Epithelial cell of prostate (primary cell): ENCODE measurements around the gene TGM3.

ENCODE experiments used
- DNase-seq: peaks from one replicate; pipeline ENCODE4 v3.0.0-alpha.2; 2011; ENCODE audit warnings: low read depth, low spot score
- H3K27ac ChIP-seq: fragments of 450-650 bp; 2 replicates; pipeline ENCODE4 v1.5.1; 2017; ENCODE audit warnings: mild to moderate bottlenecking

The TGM3 gene

DNA sequence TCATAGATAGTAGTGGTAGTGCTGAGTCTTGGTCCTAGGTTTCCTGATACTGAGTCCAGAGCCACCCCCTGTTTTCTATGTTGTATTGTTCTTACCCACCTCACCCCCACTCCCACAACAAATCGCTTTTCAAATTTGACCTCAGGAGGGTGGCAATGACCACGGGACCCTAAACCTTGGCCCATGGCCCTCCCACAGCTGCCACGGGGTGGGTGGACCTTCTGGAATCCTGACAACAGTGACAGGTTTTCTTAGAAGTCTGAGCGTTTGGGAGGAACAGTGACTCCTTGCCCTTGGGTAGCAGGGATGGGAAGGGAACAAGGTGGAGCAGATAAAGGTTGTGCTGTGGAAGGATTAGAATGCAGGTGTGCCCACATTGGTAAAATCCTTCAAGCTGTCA is 36.9 kb downstream of the TGM3 start:
- no peak overlapping the region for H3K27ac ChIP-seq
- no peak for DNase-seq

DNA sequence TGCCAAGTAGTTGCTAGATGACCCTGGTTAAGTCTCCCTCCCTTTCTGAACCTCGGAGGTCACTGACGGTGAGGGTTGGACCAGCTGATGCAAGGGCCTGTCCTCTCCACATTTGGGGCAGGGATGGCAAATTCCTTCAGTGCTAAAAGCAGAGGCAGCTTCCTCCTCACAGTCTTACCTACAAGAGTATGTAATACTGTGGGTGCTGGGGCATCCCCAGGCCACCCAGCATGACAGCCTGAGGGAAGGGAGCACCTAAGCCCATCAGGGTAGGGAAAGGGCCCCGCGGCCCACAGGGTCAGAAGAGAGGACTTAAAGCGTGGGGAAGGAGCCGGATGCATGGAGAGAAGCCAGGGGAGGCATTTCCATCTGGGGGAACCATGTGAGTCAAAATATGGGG is 38.0 kb downstream of the TGM3 start:
- no peak for DNase-seq
- no peak overlapping the region for H3K27ac ChIP-seq

DNA sequence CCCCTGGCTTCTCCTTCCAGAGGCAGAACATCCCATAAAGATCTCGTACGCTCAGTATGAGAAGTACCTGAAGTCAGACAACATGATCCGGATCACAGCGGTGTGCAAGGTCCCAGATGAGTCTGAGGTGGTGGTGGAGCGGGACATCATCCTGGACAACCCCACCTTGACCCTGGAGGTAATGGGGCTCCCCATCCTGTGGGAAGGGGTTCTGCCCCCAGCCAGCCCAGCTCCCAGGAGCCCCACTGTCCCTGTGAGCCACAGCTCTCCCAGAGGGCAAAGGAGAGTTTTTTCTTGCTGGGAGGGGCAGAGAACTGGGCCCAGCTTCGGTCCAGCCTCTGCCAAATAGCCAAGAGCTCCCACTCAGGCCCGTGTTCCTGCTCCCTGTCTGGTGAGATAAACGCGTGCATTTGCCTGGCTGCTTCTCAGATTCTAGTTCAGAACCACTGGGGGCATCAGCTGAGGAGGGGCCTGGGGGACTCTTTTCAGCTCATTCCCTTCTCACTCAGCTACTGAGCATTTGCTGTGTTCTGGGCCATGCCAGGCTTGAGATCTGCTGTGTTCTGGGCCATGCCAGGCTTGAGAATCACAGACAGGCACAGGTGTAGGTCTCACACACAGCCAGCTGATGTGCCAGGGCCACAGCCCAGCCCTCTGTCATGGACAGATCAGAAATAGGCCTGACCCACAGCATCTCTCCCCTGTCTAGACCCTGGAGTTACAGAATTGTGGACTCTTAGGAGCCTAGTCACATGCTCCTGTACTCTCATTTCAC is 39.5 kb downstream of the TGM3 start:
- H3K27ac ChIP-seq = no peak overlapping the region
- no peak for DNase-seq

DNA sequence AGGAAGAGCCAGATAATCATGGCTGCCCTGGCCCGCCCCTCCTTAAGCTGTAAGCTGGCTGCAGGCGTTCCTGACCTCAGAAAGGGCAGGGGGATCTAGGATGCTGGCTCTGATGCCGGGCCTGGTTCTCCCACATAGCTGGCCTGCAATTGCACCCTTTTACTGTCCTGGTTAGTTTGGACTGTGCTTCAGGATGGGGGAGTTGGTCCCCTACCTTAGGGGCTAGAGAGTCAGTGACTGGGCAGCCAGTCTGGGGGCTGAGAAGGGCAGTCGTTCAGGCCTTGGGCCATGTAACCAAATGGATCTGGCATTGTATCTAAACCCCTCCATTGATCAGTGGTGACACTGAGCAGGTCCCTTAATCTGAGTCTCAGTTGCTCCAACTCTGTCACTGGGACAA is 40.7 kb downstream of the TGM3 start:
- H3K27ac ChIP-seq = no peak overlapping the region
- DNase-seq = no peak

DNA sequence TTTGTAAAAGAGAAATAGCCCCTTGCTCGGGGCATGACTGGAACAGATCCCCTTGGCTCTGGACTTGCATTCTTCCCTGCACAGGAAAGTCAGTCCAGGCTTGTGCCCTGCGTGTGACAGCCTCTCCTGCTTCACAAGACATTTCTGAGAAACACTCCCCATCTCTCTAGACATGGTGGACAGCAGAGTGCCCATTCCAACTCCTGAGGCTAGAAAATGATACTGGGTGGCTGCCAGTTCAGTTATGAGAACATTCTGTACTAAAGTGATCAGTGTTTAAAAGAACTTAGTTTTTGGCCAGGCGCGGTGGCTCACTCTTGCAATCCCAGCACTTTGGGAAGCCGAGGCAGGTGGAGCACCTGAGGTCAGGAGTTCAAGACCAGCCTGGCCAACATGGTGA is 41.3 kb downstream of the TGM3 start:
- no peak overlapping the region for H3K27ac ChIP-seq
- no peak for DNase-seq

DNA sequence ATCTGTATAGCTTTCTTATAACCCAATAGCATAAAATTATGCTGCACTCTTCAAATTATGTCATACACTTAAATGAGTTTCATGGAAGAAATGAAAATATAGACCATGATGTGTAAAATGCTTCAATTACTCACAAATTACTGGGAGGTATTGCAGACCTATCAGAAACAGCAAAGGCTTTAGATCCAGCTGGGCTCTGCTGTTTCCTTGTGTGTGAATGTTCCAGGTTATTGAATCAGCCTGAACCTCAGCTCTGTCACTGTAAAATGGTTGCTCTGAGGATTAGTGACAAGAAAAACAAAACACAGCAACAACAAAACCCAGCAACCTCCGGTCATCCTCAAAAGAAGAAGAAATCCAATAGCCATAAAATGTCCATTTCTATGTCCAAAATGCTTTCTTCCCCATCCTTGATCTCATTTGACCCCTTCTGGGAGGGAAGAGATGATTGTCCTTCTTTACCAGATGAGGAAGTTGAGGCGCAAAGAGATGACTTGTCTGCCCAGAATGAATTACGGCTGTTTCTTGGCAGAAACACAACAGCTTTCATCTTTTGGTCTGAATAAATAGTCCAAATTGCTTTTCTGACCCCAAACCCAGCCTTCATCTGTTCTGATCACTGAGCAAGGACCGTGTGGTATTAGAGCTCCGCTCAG is 42.7 kb downstream of the TGM3 start:
- DNase-seq = no peak
- no peak overlapping the region for H3K27ac ChIP-seq

DNA sequence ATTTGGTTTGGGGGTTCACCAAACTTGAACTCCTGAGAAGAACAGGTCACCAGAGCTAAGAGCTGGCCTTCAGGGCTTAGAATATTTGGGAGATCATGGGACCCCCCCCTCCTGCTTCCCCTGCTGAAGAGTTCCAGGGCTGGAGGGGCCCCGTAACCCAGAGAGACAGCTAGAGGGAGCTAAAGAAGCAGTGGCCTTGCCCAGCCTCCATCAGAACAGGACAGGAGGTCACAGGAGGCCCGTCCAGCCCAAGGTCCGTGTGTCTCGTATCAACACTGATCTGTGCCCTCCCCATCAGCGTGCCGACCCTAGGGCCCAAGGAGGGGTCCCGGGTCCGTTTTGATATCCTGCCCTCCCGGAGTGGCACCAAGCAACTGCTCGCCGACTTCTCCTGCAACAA is 44.3 kb downstream of the TGM3 start:
- DNase-seq = no peak

DNA sequence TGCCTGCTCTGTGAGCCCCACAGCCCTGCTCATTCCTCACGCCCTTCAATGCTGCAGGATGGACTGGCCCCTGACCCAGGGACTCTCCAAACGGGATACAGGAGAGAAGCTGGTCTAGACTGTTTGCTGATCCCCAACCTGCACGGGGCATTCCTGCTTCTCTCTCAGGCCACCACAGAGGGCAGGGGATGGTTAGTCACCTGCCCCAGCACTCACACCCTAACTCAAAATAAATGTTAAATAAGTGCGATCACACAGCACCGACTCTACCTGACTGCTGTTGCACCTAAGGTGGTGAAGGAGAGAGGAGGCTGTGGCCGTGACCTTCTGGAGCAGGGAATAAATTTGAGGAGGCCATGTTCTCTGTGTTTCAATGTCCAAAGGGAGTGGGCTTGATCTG is 45.0 kb downstream of the TGM3 start:
- no peak for DNase-seq
- no peak overlapping the region for H3K27ac ChIP-seq

More for the DNA sequence above, 44.3 kb downstream of the TGM3 start:
- no peak overlapping the region for H3K27ac ChIP-seq

DNA sequence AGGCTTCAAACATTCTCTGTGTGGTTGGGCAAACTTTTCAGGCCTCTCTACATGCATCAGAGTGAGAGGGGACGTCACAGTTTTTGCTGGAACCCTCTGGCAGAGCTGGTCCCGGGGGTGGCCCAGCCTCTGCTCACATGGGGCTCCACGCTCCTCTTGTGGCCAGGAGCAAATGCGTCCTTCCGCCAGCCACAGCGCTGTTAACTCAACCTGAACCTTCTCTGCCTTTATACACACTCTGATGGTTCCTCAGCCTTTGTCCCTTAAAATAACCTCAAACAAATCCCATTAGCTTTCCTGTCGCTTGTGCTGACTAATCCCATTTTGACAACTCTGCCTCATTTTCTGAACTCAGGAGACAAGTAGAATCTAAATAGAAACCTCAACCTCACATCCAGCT is 45.5 kb downstream of the TGM3 start:
- no peak overlapping the region for H3K27ac ChIP-seq
- no peak for DNase-seq

DNA sequence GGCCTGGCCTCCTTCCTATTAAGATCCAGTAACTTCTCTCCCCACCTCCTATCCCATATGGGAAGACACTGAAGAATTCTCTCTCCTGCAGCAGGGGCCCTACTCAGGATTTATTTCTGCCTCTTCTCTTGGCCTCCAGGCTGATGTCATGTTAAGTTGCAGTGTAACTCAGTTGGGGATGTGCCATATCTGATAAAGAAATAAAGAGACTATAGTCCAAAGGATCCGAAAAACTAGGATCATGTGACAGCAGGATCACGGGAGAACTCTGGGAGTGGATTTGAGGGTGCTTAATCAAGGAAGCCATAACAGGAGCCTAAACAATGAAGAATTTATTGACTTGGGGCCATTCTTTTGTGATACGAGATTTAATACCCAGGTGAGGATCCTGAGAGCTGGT is 46.4 kb downstream of the TGM3 start:
- DNase-seq = no peak
- H3K27ac ChIP-seq = no peak overlapping the region

DNA sequence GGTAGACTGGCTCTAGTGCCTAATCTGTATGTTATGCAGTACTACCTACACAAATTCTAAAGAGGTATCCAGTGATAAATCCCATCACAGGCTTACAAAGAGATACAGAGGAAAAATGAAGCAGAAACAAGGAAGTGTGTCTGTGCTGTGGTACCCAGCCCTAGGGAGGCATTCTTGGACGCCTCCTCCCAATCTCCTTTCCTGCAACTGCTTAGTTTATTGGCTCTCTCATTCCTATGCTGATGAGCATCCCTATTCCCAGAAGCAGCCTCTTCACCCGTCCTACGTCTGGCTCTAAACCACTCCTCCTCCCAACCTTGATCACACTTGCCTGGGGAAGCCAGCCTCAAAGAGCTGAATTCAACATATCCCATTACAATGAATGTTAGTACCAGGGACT is 50.4 kb downstream of the TGM3 start:
- DNase-seq = no peak
- no peak overlapping the region for H3K27ac ChIP-seq

DNA sequence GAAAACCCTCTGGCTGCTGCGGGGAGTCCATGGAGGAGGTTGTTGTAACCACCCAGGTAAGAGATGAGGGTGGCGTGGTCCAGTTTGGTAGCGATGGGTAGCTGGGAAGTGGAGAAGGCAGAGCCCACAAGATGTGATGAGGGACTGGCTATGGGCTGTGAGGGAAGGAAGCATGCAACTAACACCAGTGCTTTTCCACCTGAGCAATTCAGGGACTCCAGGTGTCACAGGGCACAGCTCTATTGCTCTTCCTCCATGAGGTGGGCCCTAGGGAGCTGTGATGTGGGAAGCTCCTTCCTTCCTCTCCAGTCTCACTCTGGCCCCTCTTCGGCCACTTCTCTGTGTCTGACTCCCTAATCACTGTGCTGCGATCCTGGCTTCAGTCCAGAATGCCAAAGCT is 52.5 kb downstream of the TGM3 start:
- no peak for DNase-seq
- H3K27ac ChIP-seq = no peak overlapping the region

DNA sequence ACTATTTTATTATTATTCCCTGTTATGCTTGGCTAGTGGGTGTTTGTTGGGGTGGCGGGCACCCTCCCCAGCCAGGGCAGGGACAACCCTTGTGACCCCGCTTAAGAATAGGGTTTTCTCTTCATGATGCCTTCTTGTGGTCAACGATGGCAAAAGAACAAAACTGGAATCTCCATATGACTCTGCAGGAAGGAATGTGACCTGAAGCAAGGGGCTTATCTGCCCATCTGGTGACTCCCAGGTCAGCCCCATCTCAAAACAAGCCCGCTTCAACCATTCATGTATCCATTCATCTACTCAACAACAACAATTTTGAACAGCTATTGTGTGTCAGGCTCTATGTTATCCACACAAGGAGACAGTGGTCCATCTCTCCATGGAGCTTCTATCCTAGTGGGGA is 54.0 kb downstream of the TGM3 start:
- no peak for DNase-seq
- no peak overlapping the region for H3K27ac ChIP-seq

DNA sequence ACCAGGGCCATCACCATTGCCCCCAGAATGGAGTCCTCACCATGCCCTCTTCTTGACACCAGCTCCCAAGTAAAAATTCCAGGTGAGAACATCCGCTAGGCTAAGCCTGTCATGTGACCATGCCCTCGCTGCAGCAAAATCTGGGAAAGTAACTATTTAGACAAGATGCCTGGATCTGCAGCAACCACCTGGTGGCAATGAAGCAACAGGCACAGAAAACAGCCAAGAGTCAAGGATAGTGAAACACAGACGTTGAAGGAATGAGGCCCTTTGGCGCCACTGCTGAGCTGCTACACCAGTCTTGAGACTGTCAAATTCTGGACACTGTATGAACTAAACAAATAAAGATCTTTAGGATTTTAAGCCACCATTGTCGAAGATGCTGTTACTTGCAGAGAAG is 54.8 kb downstream of the TGM3 start:
- no peak overlapping the region for H3K27ac ChIP-seq
- no peak for DNase-seq

DNA sequence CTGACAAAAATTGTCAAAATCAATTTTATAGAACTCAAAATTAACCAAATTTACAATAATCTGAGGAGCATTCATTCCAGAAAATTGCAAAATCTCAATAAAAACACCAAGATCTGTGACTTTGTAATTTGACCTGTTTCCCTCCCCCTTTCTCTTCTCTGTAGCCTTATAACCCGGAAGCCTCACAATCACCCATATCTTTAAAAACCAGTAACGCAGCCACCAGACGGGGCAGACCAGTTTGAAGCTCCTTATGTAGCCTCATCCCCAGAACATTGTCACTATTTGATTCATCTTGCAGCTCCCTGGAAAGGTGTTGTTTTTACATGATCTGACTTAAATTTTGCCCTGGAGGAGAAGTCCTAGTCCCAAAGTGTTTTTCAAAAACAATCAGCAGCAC is 57.4 kb downstream of the TGM3 start:
- DNase-seq = no peak
- no peak overlapping the region for H3K27ac ChIP-seq

DNA sequence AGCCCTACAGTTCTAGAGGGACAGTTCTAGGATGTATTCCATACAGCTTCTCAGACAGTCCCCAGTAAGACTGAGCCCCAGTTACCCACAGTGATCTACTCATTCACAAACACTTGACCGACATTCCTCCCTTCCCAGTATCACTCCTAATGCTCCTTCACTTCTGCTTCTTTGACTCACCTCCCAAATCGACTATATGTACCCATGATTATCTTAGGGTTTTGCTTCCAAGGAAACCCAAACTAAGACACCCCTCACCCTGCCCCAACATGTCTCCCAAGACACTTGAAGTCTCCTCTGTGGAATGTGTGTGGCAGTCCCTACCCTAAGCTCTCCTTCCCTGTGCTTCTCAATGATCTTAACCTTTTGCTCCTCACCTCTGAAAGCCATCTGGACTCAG is 61.3 kb downstream of the TGM3 start:
- no peak for DNase-seq
- H3K27ac ChIP-seq = peak overlapping the region; percentile 56

DNA sequence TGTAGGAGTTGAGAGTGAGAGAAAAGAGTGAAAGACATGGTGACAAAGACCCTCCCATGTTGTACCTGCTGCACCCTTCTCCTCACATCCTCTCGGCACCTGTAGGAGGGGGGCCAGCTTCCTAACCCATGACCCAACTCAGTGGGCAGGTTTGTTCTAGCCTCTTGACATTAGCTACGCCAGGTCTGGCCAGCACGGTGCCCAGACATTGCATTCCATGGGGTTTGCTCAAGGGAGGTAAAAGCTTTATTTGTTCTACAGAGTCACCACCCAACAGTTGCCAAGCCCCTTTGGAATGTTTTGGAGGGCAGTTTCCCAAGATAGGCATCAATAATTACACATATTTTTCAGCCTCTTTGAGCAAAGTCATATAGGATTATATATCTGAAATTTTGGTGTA is 62.2 kb downstream of the TGM3 start:
- DNase-seq = no peak

DNA sequence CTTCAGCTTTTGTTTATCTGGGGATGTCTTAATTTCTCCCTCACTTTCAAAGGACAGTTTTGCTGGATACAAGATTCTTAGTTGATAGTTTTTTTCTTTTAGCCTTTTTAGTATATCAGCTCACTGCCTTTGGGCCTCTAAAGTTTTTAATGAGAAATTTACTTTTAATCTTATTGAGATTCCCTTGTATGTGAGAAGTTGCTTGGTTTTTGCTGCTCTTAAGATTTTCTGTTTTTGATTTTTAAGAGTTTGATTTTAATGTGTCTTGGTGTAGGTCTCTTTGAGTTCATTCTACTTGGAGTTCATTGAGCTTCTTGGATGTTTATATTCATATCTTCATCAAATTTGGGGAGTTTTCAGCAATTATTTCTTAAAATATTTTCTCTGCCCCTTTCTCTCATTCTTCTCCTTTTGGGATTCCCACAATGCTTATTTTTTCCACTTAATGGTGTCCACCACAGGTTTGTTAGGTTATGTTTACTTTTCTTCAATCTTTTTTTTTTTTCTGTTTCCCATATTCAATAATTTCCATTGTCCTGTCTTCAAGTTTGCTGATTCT is 65.3 kb downstream of the TGM3 start:
- no peak for DNase-seq
- H3K27ac ChIP-seq = no peak overlapping the region

More for the DNA sequence above, 62.2 kb downstream of the TGM3 start:
- H3K27ac ChIP-seq = peak overlapping the region; percentile 56

DNA sequence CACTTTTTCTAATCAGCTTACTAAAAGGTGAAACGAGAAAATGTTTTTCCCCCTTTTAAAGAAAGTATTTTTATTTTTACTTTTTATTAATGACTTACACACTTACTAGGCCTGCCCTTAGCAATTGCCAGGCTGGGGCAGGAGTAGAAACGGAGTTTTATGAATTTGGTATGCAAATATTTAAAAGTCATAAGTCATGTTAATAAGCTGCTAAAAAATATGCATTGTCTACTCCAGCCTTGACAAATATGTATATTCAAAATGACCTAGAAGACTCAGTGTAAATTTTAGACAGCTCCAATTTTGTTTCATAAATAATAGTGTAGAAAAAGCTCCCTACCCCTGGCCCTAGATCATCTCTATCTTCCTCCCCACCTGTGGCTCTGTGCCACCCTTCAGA is 67.4 kb downstream of the TGM3 start:
- H3K27ac ChIP-seq = no peak overlapping the region
- DNase-seq = no peak

DNA sequence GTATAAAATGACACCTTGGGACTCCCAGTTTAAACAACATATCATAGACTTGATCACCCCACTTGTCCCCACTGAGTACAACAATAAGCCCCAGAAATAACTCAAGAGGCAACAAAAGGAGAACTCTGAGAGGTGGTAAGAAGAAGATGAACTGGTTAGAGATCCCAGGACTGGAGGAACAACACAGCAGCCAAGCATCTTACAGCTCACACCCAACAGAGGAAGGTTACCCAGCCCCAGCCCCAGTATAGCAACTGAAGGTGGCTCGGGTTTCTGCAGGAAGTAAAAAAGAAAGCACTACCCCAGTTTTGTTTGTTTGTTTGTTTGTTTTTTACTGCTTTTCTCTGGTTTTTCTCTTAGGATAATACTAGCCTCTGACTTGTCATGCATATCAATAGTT is 67.8 kb downstream of the TGM3 start:
- DNase-seq = no peak
- peak overlapping the region; percentile 28 for H3K27ac ChIP-seq

DNA sequence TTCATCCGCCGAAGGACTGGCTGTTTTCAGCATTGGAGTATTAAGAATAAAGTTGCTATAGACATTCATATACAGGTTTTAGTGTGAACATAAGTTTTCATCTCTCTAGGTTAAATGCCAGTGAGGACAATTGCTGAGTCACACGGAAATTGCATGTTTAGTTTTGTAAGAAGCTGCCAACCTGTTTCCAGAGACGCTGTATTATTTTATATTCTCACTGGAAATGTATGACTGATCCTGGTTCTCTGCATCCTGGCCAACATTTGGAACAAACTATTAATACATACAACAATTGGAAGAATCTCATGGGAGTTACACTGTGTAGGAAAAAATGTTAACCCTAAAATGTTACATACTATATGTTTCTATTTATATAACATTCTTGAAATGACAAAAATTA is 68.2 kb downstream of the TGM3 start:
- H3K27ac ChIP-seq = peak overlapping the region; percentile 28
- no peak for DNase-seq

DNA sequence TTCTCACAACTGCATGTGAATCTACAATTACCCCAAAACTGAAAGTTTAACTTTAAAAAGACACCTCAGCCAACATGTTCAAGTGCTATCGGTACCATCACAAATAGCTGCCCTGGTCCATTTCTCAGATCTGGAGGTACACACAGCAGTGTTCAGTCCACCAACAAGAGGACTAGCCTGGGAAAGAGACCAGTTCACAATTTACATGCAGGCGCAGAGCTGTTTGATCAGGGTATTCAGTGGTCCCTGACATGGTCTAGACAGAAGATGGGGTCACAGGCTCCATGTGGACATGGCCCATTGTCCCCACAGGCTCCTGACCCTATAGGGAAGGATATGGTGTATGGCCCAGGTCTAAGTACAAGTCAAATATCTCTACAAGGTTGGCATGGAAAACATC is 69.3 kb downstream of the TGM3 start:
- DNase-seq = no peak
- no peak overlapping the region for H3K27ac ChIP-seq
